Astrocyte of the cerebellum (primary cell): Measurements from ENCODE around the gene FAM53B.

Experiments
- DNase-seq: peaks from one replicate; pipeline ENCODE4 v3.0.0-alpha.2; 2011; ENCODE audit warnings: low read depth
- H3K4me3 ChIP-seq: 2 replicates; pipeline ENCODE4 v1.5.1; 2011; ENCODE audit warnings: mild to moderate bottlenecking, low read depth, low read length, moderate library complexity
- in situ Hi-C: cut with HindIII; loops from 2 replicates; pipeline ENCODE4 v1.10.0; 2017; ENCODE audit warnings: low sequenced_read_pairs
- TF ChIP-seq, protein P1 (sequence below): IDR thresholded peaks from 2 replicates; pipeline ENCODE4 v1.5.1; 2012; ENCODE audit warnings: low read length, low read depth, moderate library complexity, mild to moderate bottlenecking; ENCODE audit errors: missing control alignments

FAM53B gene

GRCh38 chr10:124669824-124670654 is 74.1 kb downstream of the FAM53B start:
- no peak for DNase-seq
- TF ChIP-seq, protein P1, sequence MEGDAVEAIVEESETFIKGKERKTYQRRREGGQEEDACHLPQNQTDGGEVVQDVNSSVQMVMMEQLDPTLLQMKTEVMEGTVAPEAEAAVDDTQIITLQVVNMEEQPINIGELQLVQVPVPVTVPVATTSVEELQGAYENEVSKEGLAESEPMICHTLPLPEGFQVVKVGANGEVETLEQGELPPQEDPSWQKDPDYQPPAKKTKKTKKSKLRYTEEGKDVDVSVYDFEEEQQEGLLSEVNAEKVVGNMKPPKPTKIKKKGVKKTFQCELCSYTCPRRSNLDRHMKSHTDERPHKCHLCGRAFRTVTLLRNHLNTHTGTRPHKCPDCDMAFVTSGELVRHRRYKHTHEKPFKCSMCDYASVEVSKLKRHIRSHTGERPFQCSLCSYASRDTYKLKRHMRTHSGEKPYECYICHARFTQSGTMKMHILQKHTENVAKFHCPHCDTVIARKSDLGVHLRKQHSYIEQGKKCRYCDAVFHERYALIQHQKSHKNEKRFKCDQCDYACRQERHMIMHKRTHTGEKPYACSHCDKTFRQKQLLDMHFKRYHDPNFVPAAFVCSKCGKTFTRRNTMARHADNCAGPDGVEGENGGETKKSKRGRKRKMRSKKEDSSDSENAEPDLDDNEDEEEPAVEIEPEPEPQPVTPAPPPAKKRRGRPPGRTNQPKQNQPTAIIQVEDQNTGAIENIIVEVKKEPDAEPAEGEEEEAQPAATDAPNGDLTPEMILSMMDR = no peak
- in situ Hi-C loops = no loop called here
- H3K4me3 ChIP-seq = no peak overlapping the region

DNA sequence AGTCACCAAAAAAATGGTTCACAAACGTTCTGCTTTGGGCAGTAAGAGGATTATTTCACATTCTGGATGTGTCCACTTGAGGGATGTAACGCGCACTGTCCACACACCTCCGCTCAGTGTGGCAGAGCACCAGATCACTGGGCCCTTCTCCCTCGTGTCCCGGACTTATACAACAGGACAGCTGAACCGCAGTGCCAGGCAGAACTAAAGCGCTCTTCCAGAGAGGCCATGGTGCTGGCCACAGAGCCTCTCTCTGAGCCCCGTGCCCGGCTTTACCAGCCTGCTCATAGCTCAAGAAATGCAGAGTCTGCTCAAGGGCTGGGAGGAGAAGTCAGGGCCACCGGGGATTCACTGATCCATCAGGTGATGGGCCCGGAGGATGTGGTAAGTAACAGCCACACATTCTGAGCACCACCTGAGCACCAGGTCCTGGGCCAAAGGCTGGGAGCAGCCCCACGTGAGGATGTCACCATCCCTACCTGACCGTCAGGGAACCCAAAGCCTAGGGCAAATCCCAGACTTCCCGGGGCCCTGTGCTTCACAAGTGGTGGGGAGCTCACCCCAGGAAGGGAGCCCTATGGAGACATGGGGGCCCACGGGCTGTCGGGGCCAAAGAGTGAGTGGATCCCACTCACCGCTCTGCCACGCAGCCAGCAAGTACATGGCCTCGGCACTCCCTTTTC is 74.9 kb downstream of the FAM53B start:
- TF ChIP-seq, protein P1 = no peak
- no peak overlapping the region for H3K4me3 ChIP-seq
- DNase-seq = no peak
- in situ Hi-C loops = no loop called here

DNA sequence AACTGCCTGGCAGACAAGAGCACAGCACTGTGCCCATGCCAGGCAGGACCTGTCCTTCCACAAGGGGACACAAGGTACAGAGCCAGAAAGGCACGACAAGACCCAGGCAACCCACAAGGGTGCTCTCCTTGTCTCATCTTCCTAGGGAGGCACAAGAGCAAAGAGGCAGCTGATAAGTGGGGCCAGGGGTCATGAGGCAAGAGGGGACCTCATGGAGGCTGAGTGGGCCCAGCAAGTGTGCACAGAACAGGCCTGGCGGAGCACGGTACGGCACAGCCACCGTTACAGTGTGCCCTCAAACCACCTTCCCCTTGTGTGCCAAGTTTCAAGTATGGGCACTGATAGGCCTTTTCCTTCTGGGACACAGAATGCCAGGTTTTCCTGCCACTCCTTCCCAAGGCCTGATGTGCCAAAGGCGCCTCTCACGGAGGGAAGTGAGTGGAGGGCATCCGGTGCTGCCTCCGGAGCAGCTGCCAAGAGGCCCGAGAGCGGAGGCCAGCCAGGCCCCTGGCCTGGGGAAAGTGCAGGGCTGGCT is 75.6 kb downstream of the FAM53B start:
- no peak for DNase-seq
- H3K4me3 ChIP-seq = no peak overlapping the region
- in situ Hi-C loops = no loop called here
- TF ChIP-seq, protein P1 = no peak

- no peak for DNase-seq
- in situ Hi-C loops = no loop called here
- no peak overlapping the region for H3K4me3 ChIP-seq
- TF ChIP-seq, protein P1 = no peak
These were observed 76.5 kb downstream of the FAM53B start for GRCh38 chr10:124667425-124668345.

DNA sequence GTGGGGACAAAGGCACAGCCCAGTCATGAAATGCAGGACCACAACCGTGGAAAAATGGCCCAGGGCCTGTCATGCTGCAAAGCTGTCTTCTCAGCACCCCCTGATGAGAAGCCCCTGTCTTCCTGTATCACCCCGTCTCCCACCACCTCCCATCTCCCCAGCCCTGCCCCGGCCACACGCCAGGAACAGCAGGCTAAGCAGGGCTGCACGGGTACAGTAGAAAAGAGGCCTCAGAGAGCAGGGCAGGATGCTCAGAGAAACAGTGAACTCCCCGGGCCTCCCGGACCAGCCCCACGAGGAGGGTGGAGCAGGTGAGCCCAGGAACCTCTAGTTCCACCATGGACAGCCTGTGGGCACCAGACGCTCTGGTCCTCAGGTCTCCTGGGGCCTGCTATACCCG is 77.7 kb downstream of the FAM53B start:
- in situ Hi-C loops = no loop called here
- H3K4me3 ChIP-seq = no peak overlapping the region
- TF ChIP-seq, protein P1 = no peak
- no peak for DNase-seq

DNA sequence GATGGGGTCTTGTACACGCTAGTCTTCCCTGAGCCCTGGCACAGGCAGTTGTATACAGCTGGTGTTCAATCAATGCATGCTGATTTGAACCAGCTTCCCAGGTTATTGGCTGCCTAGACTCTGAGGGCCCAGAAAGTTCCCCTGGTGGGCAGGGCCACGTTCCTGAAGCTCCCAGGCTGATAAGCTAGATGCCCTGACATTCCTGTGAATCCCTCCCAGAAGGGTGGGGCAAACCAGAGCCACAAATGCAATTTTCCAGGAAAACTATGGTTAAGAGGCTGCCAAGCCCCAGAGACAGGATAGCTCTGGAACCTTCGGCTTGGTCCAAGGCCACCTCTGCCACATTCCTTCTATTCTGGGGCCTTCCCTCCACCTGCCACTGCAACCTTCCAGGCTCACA is 78.2 kb downstream of the FAM53B start:
- DNase-seq = no peak
- TF ChIP-seq, protein P1 = no peak
- in situ Hi-C loops = no loop called here
- H3K4me3 ChIP-seq = no peak overlapping the region
